ENCODE results near the gene PRELID3B. TPM values are rescaled to one million over a fixed set of nuclear protein-coding genes. Genes with fewer than 3 reads are reported as not detected.

PRELID3B gene
- total RNA-seq, 1 experiment from 2014 or later, result 181 TPM

- H3K9me2 ChIP-seq (replicated peaks; ENCODE audit: low read length), result no peaks in the 10 kb centered on the region
- ATAC-seq, result no peak
- peaks cover 62% of the 10 kb centered on the region for H3K36me3 ChIP-seq (ENCODE audit: low read depth, low read length)
- H3K9me3 ChIP-seq (ENCODE audit: low read length), result no peaks in the 10 kb centered on the region
- BruUV-seq (replicated peaks), result no TSS peak
- DNase-seq, result no peak
- H3K4me1 ChIP-seq (ENCODE audit: insufficient read depth, low read length), result peaks cover 34% of the 10 kb centered on the region
- peaks cover 37% of the 10 kb centered on the region for H4K20me1 ChIP-seq (ENCODE audit: low read length)
- H3F3A ChIP-seq (ENCODE audit: low read length, unreplicated experiment), result no peaks in the 10 kb centered on the region
- H3K79me2 ChIP-seq (ENCODE audit: low read length), result peaks cover 56% of the 10 kb centered on the region
- POLR2A ChIA-PET (ENCODE audit: unreplicated experiment), result no interaction called here
- CTCF ChIA-PET, result interaction anchor here (0.5 kb wide), 1 partner anchor 198 kb away, joined by 8 read pairs; no protein-coding TSS in a partner anchor
- H3K4me2 ChIP-seq (ENCODE audit: low read length), result no peak overlapping the region
- H3K27ac ChIP-seq (ENCODE audit: low read length), result no peak overlapping the region
- TF ChIP-seq EZH2 (IDR thresholded peaks at IDR 0.05; ENCODE audit: low read length, unreplicated experiment) (no peak), CTCF (conservative IDR thresholded peaks at IDR 0.05; ENCODE audit: low read depth, low read length) (no peak), EZH2phosphoT487 (IDR thresholded peaks at IDR 0.05; ENCODE audit: borderline replicate concordance, low read length) (no peak)
- no peak overlapping the region for H3K4me3 ChIP-seq (ENCODE audit: low read length)
- intact Hi-C loops (cut with micrococcal nuclease), result loop anchor here (5.0 kb wide), 1 partner anchor 43 kb away; the partner anchor contains the start of gene NELFCD
- no peak overlapping the region for H3K9ac ChIP-seq (ENCODE audit: low read length)
- no peaks in the 10 kb centered on the region for H3K27me3 ChIP-seq (ENCODE audit: low read length)
- no peak overlapping the region for H2AFZ ChIP-seq (ENCODE audit: low read length)
Measured at GRCh38 chr20:59025086-59025485, 17.5 kb downstream of the PRELID3B start.

GRCh38 chr20:59024111-59024530 lies 18.5 kb downstream of the PRELID3B start:
- no peak overlapping the region for H3K9ac ChIP-seq (ENCODE audit: low read length)
- no peaks in the 10 kb centered on the region for H3K9me2 ChIP-seq (replicated peaks; ENCODE audit: low read length)
- H4K20me1 ChIP-seq (ENCODE audit: low read length), result peaks cover 28% of the 10 kb centered on the region
- peaks cover 52% of the 10 kb centered on the region for H3K36me3 ChIP-seq (ENCODE audit: low read depth, low read length)
- peaks cover 25% of the 10 kb centered on the region for H3K4me1 ChIP-seq (ENCODE audit: insufficient read depth, low read length)
- POLR2A ChIA-PET (ENCODE audit: unreplicated experiment), result no interaction called here
- H3K9me3 ChIP-seq (ENCODE audit: low read length), result no peaks in the 10 kb centered on the region
- no peak overlapping the region for H3K4me3 ChIP-seq (ENCODE audit: low read length)
- ATAC-seq (no peak), DNase-seq (no peak)
- CTCF ChIA-PET, result no interaction called here
- TF ChIP-seq EZH2 (IDR thresholded peaks at IDR 0.05; ENCODE audit: low read length, unreplicated experiment) (no peak), EZH2phosphoT487 (IDR thresholded peaks at IDR 0.05; ENCODE audit: borderline replicate concordance, low read length) (no peak), CTCF (conservative IDR thresholded peaks at IDR 0.05; ENCODE audit: low read depth, low read length) (no peak)
- intact Hi-C loops (cut with micrococcal nuclease), result no loop called here
- no peak overlapping the region for H3K4me2 ChIP-seq (ENCODE audit: low read length)
- no peaks in the 10 kb centered on the region for H3F3A ChIP-seq (ENCODE audit: low read length, unreplicated experiment)
- peaks cover 46% of the 10 kb centered on the region for H3K79me2 ChIP-seq (ENCODE audit: low read length)
- no peak overlapping the region for H3K27ac ChIP-seq (ENCODE audit: low read length)
- no TSS peak for BruUV-seq (replicated peaks)
- no peaks in the 10 kb centered on the region for H3K27me3 ChIP-seq (ENCODE audit: low read length)
- H2AFZ ChIP-seq (ENCODE audit: low read length), result no peak overlapping the region

GRCh38 chr20:59023616-59024015 lies 19.0 kb downstream of the PRELID3B start:
- Histone ChIP-seq H3K4me1 (ENCODE audit: insufficient read depth, low read length) (peaks cover 20% of the 10 kb centered on the region), H3K4me2 (ENCODE audit: low read length) (no peak overlapping the region), H3K4me3 (ENCODE audit: low read length) (no peak overlapping the region), H4K20me1 (ENCODE audit: low read length) (peaks cover 24% of the 10 kb centered on the region), H2AFZ (ENCODE audit: low read length) (no peak overlapping the region), H3F3A (ENCODE audit: low read length, unreplicated experiment) (no peaks in the 10 kb centered on the region), H3K9ac (ENCODE audit: low read length) (no peak overlapping the region), H3K36me3 (ENCODE audit: low read depth, low read length) (peaks cover 49% of the 10 kb centered on the region), H3K9me3 (ENCODE audit: low read length) (no peaks in the 10 kb centered on the region), H3K79me2 (ENCODE audit: low read length) (peaks cover 41% of the 10 kb centered on the region), H3K27me3 (ENCODE audit: low read length) (no peaks in the 10 kb centered on the region), H3K27ac (ENCODE audit: low read length) (no peak overlapping the region), H3K9me2 (replicated peaks; ENCODE audit: low read length) (no peaks in the 10 kb centered on the region)
- TF ChIP-seq EZH2 (IDR thresholded peaks at IDR 0.05; ENCODE audit: low read length, unreplicated experiment), result no peak
- no peak for TF ChIP-seq EZH2phosphoT487 (IDR thresholded peaks at IDR 0.05; ENCODE audit: borderline replicate concordance, low read length)
- TF ChIP-seq CTCF (conservative IDR thresholded peaks at IDR 0.05; ENCODE audit: low read depth, low read length), result no peak
- no TSS peak for BruUV-seq (replicated peaks)
- CTCF ChIA-PET, result no interaction called here
- intact Hi-C loops (cut with micrococcal nuclease), result no loop called here
- no peak for DNase-seq
- no peak for ATAC-seq
- POLR2A ChIA-PET (ENCODE audit: unreplicated experiment), result no interaction called here
